Measurements from ENCODE around the gene MEF2B. TPM values are rescaled to one million over a fixed set of nuclear protein-coding genes. Genes with fewer than 3 reads are reported as not detected.

Gene MEF2B
- total and polyA plus RNA-seq, 2 donors (not counting 1 experiment from before 2014, with no cell fraction given), result 0.33 to 0.35 TPM

DNA sequence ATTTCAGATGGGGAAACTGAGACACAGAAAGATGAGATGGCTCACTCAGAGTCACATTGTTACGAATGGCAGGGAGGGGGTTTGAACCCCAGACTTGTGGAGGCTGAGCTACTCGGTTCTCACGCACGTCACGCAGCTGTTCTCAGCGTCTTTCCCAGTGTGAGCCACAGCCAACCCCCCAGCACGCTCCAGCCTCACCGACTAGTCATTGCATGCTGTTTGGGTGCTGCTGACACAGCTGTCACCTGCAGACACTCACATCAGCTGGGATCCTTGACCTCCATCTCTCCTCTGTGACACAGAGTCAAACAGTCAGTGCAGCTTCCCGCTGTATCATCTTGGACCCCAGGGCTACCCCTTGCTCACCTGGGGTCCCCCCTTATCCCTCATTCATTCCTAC is 39.3 kb upstream of the MEF2B start:
- Histone ChIP-seq H3K4me3 (replicated peaks in 1 of 4; ENCODE audit: control extremely low read depth in 1 of 4, insufficient read depth in 1 of 4, low read depth in 3 of 4, low read length in 4 of 4) (no peak overlapping the region), H3K27ac (ENCODE audit: insufficient read depth, low read length) (no peak overlapping the region), H3K79me2 (ENCODE audit: control insufficient read depth, insufficient read depth, low read length) (no peaks in the 10 kb centered on the region), H4K20me1 (ENCODE audit: control insufficient read depth, extremely low read depth, insufficient read depth, low read length) (no peaks in the 10 kb centered on the region), H3K36me3 (ENCODE audit: control insufficient read depth, insufficient read depth, low read length) (no peaks in the 10 kb centered on the region), H3K9ac (ENCODE audit: insufficient read depth, low read length) (no peak overlapping the region), H3K4me2 (ENCODE audit: extremely low read depth, insufficient read depth, low read length) (no peak overlapping the region), H3K4me1 (ENCODE audit: control insufficient read depth, extremely low read depth, insufficient read depth, low read length) (no peaks in the 10 kb centered on the region), H2AFZ (ENCODE audit: low read length) (no peak overlapping the region), H3K9me3 (ENCODE audit: control insufficient read depth, insufficient read depth, low read depth, low read length) (no peaks in the 10 kb centered on the region), H3K27me3 (ENCODE audit: control insufficient read depth, insufficient read depth, low read length) (peaks cover 18% of the 10 kb centered on the region)
- TF ChIP-seq, protein P1, sequence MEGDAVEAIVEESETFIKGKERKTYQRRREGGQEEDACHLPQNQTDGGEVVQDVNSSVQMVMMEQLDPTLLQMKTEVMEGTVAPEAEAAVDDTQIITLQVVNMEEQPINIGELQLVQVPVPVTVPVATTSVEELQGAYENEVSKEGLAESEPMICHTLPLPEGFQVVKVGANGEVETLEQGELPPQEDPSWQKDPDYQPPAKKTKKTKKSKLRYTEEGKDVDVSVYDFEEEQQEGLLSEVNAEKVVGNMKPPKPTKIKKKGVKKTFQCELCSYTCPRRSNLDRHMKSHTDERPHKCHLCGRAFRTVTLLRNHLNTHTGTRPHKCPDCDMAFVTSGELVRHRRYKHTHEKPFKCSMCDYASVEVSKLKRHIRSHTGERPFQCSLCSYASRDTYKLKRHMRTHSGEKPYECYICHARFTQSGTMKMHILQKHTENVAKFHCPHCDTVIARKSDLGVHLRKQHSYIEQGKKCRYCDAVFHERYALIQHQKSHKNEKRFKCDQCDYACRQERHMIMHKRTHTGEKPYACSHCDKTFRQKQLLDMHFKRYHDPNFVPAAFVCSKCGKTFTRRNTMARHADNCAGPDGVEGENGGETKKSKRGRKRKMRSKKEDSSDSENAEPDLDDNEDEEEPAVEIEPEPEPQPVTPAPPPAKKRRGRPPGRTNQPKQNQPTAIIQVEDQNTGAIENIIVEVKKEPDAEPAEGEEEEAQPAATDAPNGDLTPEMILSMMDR (conservative IDR thresholded peaks at IDR 0.05 in 1 of 2, IDR thresholded peaks at IDR 0.05 in 1 of 2; ENCODE audit: low read depth in 1 of 2, low read length in 2 of 2), result no peak
- no peak for TF ChIP-seq EZH2 (IDR thresholded peaks at IDR 0.05; ENCODE audit: low read length, missing control alignments)
- DNase-seq (ENCODE audit: low read depth in 2 of 2), result no peak

GRCh38 chr19:19207637-19208572 is 37.8 kb upstream of the MEF2B start:
- Histone ChIP-seq H4K20me1 (ENCODE audit: control insufficient read depth, extremely low read depth, insufficient read depth, low read length) (no peaks in the 10 kb centered on the region), H3K4me3 (replicated peaks in 1 of 4; ENCODE audit: control extremely low read depth in 1 of 4, insufficient read depth in 1 of 4, low read depth in 3 of 4, low read length in 4 of 4) (no peak overlapping the region), H3K9me3 (ENCODE audit: control insufficient read depth, insufficient read depth, low read depth, low read length) (no peaks in the 10 kb centered on the region), H3K36me3 (ENCODE audit: control insufficient read depth, insufficient read depth, low read length) (no peaks in the 10 kb centered on the region), H3K4me2 (ENCODE audit: extremely low read depth, insufficient read depth, low read length) (no peak overlapping the region), H3K9ac (ENCODE audit: insufficient read depth, low read length) (no peak overlapping the region), H3K27me3 (ENCODE audit: control insufficient read depth, insufficient read depth, low read length) (peaks cover 10% of the 10 kb centered on the region), H3K4me1 (ENCODE audit: control insufficient read depth, extremely low read depth, insufficient read depth, low read length) (no peaks in the 10 kb centered on the region), H2AFZ (ENCODE audit: low read length) (no peak overlapping the region), H3K27ac (ENCODE audit: insufficient read depth, low read length) (no peak overlapping the region), H3K79me2 (ENCODE audit: control insufficient read depth, insufficient read depth, low read length) (no peaks in the 10 kb centered on the region)
- no peak for TF ChIP-seq EZH2 (IDR thresholded peaks at IDR 0.05; ENCODE audit: low read length, missing control alignments)
- TF ChIP-seq, protein P1 (conservative IDR thresholded peaks at IDR 0.05 in 1 of 2, IDR thresholded peaks at IDR 0.05 in 1 of 2; ENCODE audit: low read depth in 1 of 2, low read length in 2 of 2), result no peak
- DNase-seq (ENCODE audit: low read depth in 2 of 2), result no peak

- H3K4me1 ChIP-seq (ENCODE audit: control insufficient read depth, extremely low read depth, insufficient read depth, low read length), result peaks cover 2% of the 10 kb centered on the region
- no peaks in the 10 kb centered on the region for H3K36me3 ChIP-seq (ENCODE audit: control insufficient read depth, insufficient read depth, low read length)
- H3K9ac ChIP-seq (ENCODE audit: insufficient read depth, low read length), result no peak overlapping the region
- H3K27ac ChIP-seq (ENCODE audit: insufficient read depth, low read length), result no peak overlapping the region
- no peaks in the 10 kb centered on the region for H4K20me1 ChIP-seq (ENCODE audit: control insufficient read depth, extremely low read depth, insufficient read depth, low read length)
- H3K4me2 ChIP-seq (ENCODE audit: extremely low read depth, insufficient read depth, low read length), result no peak overlapping the region
- no peak overlapping the region for H2AFZ ChIP-seq (ENCODE audit: low read length)
- no peaks in the 10 kb centered on the region for H3K79me2 ChIP-seq (ENCODE audit: control insufficient read depth, insufficient read depth, low read length)
- peaks cover 6% of the 10 kb centered on the region for H3K27me3 ChIP-seq (ENCODE audit: control insufficient read depth, insufficient read depth, low read length)
- H3K9me3 ChIP-seq (ENCODE audit: control insufficient read depth, insufficient read depth, low read depth, low read length), result no peaks in the 10 kb centered on the region
- no peak for TF ChIP-seq EZH2 (IDR thresholded peaks at IDR 0.05; ENCODE audit: low read length, missing control alignments)
- TF ChIP-seq, protein P1 (conservative IDR thresholded peaks at IDR 0.05 in 1 of 2, IDR thresholded peaks at IDR 0.05 in 1 of 2; ENCODE audit: low read depth in 1 of 2, low read length in 2 of 2), result no peak
- DNase-seq (ENCODE audit: low read depth in 2 of 2), result no peak
- H3K4me3 ChIP-seq (replicated peaks in 1 of 4; ENCODE audit: control extremely low read depth in 1 of 4, insufficient read depth in 1 of 4, low read depth in 3 of 4, low read length in 4 of 4), result no peak overlapping the region
Observed at GRCh38 chr19:19206938-19207337, 36.9 kb upstream of the MEF2B start.
